ACHN (cell line): ENCODE results near the gene SLC25A29.
"Not testable (repeated sequence)": the region's sequence is repeated elsewhere in the genome, so short reads cannot be mapped to it uniquely, and the experiment has no call there.

Source experiments
- DNase-seq: peaks from one replicate; pipeline ENCODE4 v3.0.0-alpha.2; 2015
- in situ Hi-C: cut with HindIII; loops from 2 replicates; pipeline ENCODE4 v1.10.0; 2017; ENCODE audit warnings: low sequenced_read_pairs, low pct_ligation_motif_present, low pct_unique_long_range_greater_than_20kb

The SLC25A29 gene

GRCh38 chr14:100287202-100287997 is 18.8 kb downstream of the SLC25A29 start:
- no peak for DNase-seq
- in situ Hi-C loops = no loop called here

- in situ Hi-C loops = no loop called here
- no peak for DNase-seq
Observed at GRCh38 chr14:100286484-100287191, 19.6 kb downstream of the SLC25A29 start.

GRCh38 chr14:100285913-100286400 is 20.3 kb downstream of the SLC25A29 start:
- in situ Hi-C loops = no loop called here
- DNase-seq = no peak

- DNase-seq = peak; percentile 64
- in situ Hi-C loops = no loop called here
Observed at GRCh38 chr14:100285021-100285912, 21.0 kb downstream of the SLC25A29 start.

GRCh38 chr14:100283984-100284881 is 22.0 kb downstream of the SLC25A29 start:
- in situ Hi-C loops = no loop called here
- no peak for DNase-seq

GRCh38 chr14:100283436-100283835 is 22.8 kb downstream of the SLC25A29 start:
- in situ Hi-C loops = not testable (repeated sequence)

GRCh38 chr14:100282766-100283419 is 23.4 kb downstream of the SLC25A29 start:
- no peak for DNase-seq
- in situ Hi-C loops = no loop called here

More at GRCh38 chr14:100283436-100283835, 22.8 kb downstream of the SLC25A29 start:
- DNase-seq = not testable (repeated sequence)

GRCh38 chr14:100282083-100282350 is 24.2 kb downstream of the SLC25A29 start:
- in situ Hi-C loops = no loop called here
- DNase-seq = no peak

GRCh38 chr14:100281286-100282082 is 24.8 kb downstream of the SLC25A29 start:
- in situ Hi-C loops = no loop called here
- DNase-seq = no peak

GRCh38 chr14:100279563-100279962 is 26.7 kb downstream of the SLC25A29 start:
- in situ Hi-C loops = no loop called here
- no peak for DNase-seq

GRCh38 chr14:100279133-100279532 is 27.1 kb downstream of the SLC25A29 start:
- no peak for DNase-seq
- in situ Hi-C loops = no loop called here

- in situ Hi-C loops = no loop called here
Observed at GRCh38 chr14:100278702-100279101, 27.5 kb downstream of the SLC25A29 start.

GRCh38 chr14:100275214-100275613 is 31.0 kb downstream of the SLC25A29 start:
- in situ Hi-C loops = no loop called here
- no peak for DNase-seq

More at GRCh38 chr14:100278702-100279101, 27.5 kb downstream of the SLC25A29 start:
- peak; percentile 23 for DNase-seq

GRCh38 chr14:100274250-100274649 is 32.0 kb downstream of the SLC25A29 start:
- in situ Hi-C loops = no loop called here
- DNase-seq = no peak

- peak; percentile 24 for DNase-seq
- in situ Hi-C loops = no loop called here
Observed at GRCh38 chr14:100271247-100271939, 34.9 kb downstream of the SLC25A29 start.

GRCh38 chr14:100268591-100269207 is 37.5 kb downstream of the SLC25A29 start:
- in situ Hi-C loops = no loop called here

More at GRCh38 chr14:100268591-100269207, 37.5 kb downstream of the SLC25A29 start:
- no peak for DNase-seq
